K562 (cell line): ENCODE data around the gene RNF186. TPM values are rescaled to one million over a fixed set of nuclear protein-coding genes. Genes with fewer than 3 reads are reported as not detected.

ENCODE experiments used
- ATAC-seq: fragments of 200-7000 bp; cut with Tn5 transposase; 3 replicates; pipeline ENCODE4 v1.9.1; 2020; ENCODE audit warnings: moderate library complexity
- BruUV-seq: library from RNA; stranded (reverse); fragments of 400-500 nt; replicated peaks from 2 replicates; lab custom pipeline; 2021; lab: Mats Ljungman, UMichigan
- CTCF ChIA-PET: fragments of 300-600 bp; formaldehyde crosslinking; extraction: SDS; loops from one replicate; lab custom pipeline; 2021; ENCODE audit warnings: low intra/inter-chr PET ratio; lab: Yijun Ruan, JAX
- POLR2A ChIA-PET: fragments of 300-600, 350-650 bp; sonication (Branson Sonifier 250); formaldehyde crosslinking; extraction: SDS; loops from one replicate; lab custom pipeline; 2021; ENCODE audit warnings: antibody characterized with exemption, inconsistent platforms; lab: Yijun Ruan, JAX
- DNase-seq, 4 experiments: peaks; one replicate each; pipeline versions ENCODE4 v3.0.0 to v3.0.0-alpha.2; 2011 to 2018; ENCODE audit warnings: low spot score in 3 of 4, mixed read lengths in 3 of 4; ENCODE audit errors: extremely low read depth in 1 of 4
- FAIRE-seq: peaks from 2 replicates; lab custom pipeline; 2011; peaks lifted over from hg19 to GRCh38; lab: Jason Lieb, UNC
- H2AFZ ChIP-seq: 2 replicates; pipeline ENCODE4 v1.6.0; 2011; ENCODE audit warnings: low read depth, low read length, control low read depth, inconsistent platforms
- H3K27ac ChIP-seq: fragments of 200-600 bp; 3 replicates; pipeline ENCODE4 v1.8.0; 2011; ENCODE audit warnings: low read depth, mild to moderate bottlenecking, control low read depth, inconsistent platforms, low read length, moderate library complexity, mixed read lengths; ENCODE audit errors: extremely low read depth
- H3K27me3 ChIP-seq, 2 experiments: fragments of 300-600 bp in 1 of 2; 2 replicates in 1 of 2; 3 replicates in 1 of 2; pipeline versions ENCODE4 v1.6.0 to v1.8.0; 2011; ENCODE audit warnings: inconsistent platforms in 2 of 2, low read length in 2 of 2, mild to moderate bottlenecking in 1 of 2, mixed read lengths in 1 of 2, moderate library complexity in 1 of 2; ENCODE audit not compliant: control insufficient read depth in 2 of 2, insufficient read depth in 2 of 2
- H3K36me3 ChIP-seq: fragments of 300-600 bp; 3 replicates; pipeline ENCODE4 v1.8.0; 2011; ENCODE audit warnings: mild to moderate bottlenecking, low read length, inconsistent platforms; ENCODE audit not compliant: control insufficient read depth, insufficient read depth
- H3K4me1 ChIP-seq, 2 experiments: fragments of 200-600 bp in 1 of 2; replicated peaks in 1 of 2; 2 replicates in 1 of 2; 3 replicates in 1 of 2; pipeline versions ENCODE4 v1.5.1 to v1.8.0; 2011; ENCODE audit warnings: inconsistent platforms in 2 of 2, low read length in 2 of 2, mild to moderate bottlenecking in 1 of 2, mixed read lengths in 1 of 2, moderate library complexity in 1 of 2; ENCODE audit not compliant: control insufficient read depth in 2 of 2, insufficient read depth in 2 of 2
- H3K4me2 ChIP-seq: 2 replicates; pipeline ENCODE4 v1.6.1; 2011; ENCODE audit warnings: low read length, control low read depth, inconsistent platforms, mixed read lengths; ENCODE audit not compliant: insufficient read depth
- H3K4me3 ChIP-seq: fragments of 200-600 bp; sonication (generic), shearing (Covaris generic); 2 replicates; pipeline ENCODE4 v1.5.1; 2016; ENCODE audit warnings: control low read depth, inconsistent platforms
- H3K79me2 ChIP-seq: fragments of 200-600 bp; 3 replicates; pipeline ENCODE4 v1.8.0; 2011; ENCODE audit warnings: low read length, inconsistent platforms; ENCODE audit not compliant: control insufficient read depth, insufficient read depth
- H3K9ac ChIP-seq, 2 experiments: 2 replicates each; pipeline versions ENCODE4 v1.6.0 to v1.6.1; 2011; ENCODE audit warnings: low read depth in 2 of 2, low read length in 2 of 2, control low read depth in 1 of 2, inconsistent platforms in 1 of 2, mild to moderate bottlenecking in 1 of 2, mixed read lengths in 1 of 2; ENCODE audit not compliant: insufficient read depth in 1 of 2
- H3K9me1 ChIP-seq: one replicate; pipeline ENCODE4 v1.6.0; 2011; ENCODE audit warnings: inconsistent platforms, mild to moderate bottlenecking, low read length, moderate library complexity; ENCODE audit not compliant: control insufficient read depth, insufficient read depth
- H3K9me3 ChIP-seq: replicated peaks from 2 replicates; pipeline ENCODE4 v1.5.1; 2011; ENCODE audit warnings: low read depth, low read length, inconsistent platforms; ENCODE audit not compliant: control insufficient read depth, insufficient read depth
- H4K20me1 ChIP-seq: replicated peaks from 2 replicates; pipeline ENCODE4 v1.6.1; 2011; ENCODE audit warnings: low read length, inconsistent platforms, mixed read lengths; ENCODE audit not compliant: control insufficient read depth, insufficient read depth
- ARHGAP35 ChIP-seq: fragments of 450-650 bp; IDR thresholded peaks from 2 replicates; pipeline ENCODE4 v1.6.1; 2018; ENCODE audit not compliant: partially characterized antibody
- E4F1 ChIP-seq: fragments of 250-450 bp; sonication (Bioruptor Pico); IDR thresholded peaks from 2 replicates; pipeline ENCODE4 v1.5.0; 2021; ENCODE audit warnings: mild to moderate bottlenecking, borderline replicate concordance
- HLTF ChIP-seq: fragments of 450-650 bp; IDR thresholded peaks from 2 replicates; pipeline ENCODE4 v1.6.1; 2016
- HNRNPK ChIP-seq: fragments of 200-400 bp; formaldehyde crosslinking; IDR thresholded peaks from one replicate; pipeline ENCODE4 v1.6.1; 2018; ENCODE audit warnings: mild to moderate bottlenecking, low read depth, low read length; ENCODE audit not compliant: poor library complexity, severe bottlenecking
- HNRNPUL1 ChIP-seq: fragments of 200-400 bp; formaldehyde crosslinking; IDR thresholded peaks from 2 replicates; pipeline ENCODE4 v1.6.1; 2017; ENCODE audit warnings: low read length
- NCOA6 ChIP-seq: fragments of 450-650 bp; IDR thresholded peaks from 2 replicates; pipeline ENCODE4 v1.6.1; 2017; ENCODE audit warnings: mild to moderate bottlenecking
- NFATC3 ChIP-seq: fragments of 450-650 bp; IDR thresholded peaks from 2 replicates; pipeline ENCODE4 v1.6.1; 2017; ENCODE audit warnings: mild to moderate bottlenecking
- SPI1 ChIP-seq: IDR thresholded peaks from 2 replicates; pipeline ENCODE4 v1.6.1; 2011; ENCODE audit warnings: low read depth, low read length, control low read depth, borderline replicate concordance
- TEAD4 ChIP-seq, 2 experiments: sonication (generic) in 1 of 2; formaldehyde crosslinking in 1 of 2; IDR thresholded peaks; 2 replicates each; pipeline versions ENCODE4 v1.6.1 to v1.8.0; 2012 to 2022; ENCODE audit warnings: borderline replicate concordance in 1 of 2, inconsistent platforms in 1 of 2, low read length in 1 of 2, mild to moderate bottlenecking in 1 of 2, missing genetic modification reagents in 1 of 2
- THRAP3 ChIP-seq: fragments of 450-650 bp; IDR thresholded peaks from 2 replicates; pipeline ENCODE4 v1.6.1; 2016; ENCODE audit warnings: mild to moderate bottlenecking, inconsistent platforms, borderline replicate concordance
- ZNF174 ChIP-seq: fragments of 250-450 bp; sonication (Bioruptor Pico); IDR thresholded peaks from 2 replicates; pipeline ENCODE4 v1.4.0; 2020; ENCODE audit warnings: mild to moderate bottlenecking
- ZNF655 ChIP-seq: fragments of 250-450 bp; sonication (Bioruptor Pico); IDR thresholded peaks from 2 replicates; pipeline ENCODE4 v1.5.0; 2021
- WGBS: fragments of 100-300 bp; shearing (Covaris generic); methylation state at CpG from one replicate; pipeline ENCODE4 v1.1.6; 2016; ENCODE audit warnings: low coverage, mixed read lengths; ENCODE audit not compliant: insufficient coverage; ENCODE audit errors: missing lambda C conversion rate; 5-methylcytosine and 5-hydroxymethylcytosine counted together
- in situ Hi-C: fragments of 300-500 bp; cut with MboI; formaldehyde crosslinking; loops from 4 replicates; pipeline ENCODE4 v1.15.0; 2018; ENCODE audit warnings: inconsistent platforms, mixed read lengths
- intact Hi-C: fragments of 100-400 bp; cut with micrococcal nuclease; formaldehyde crosslinking; loops from 2 replicates; pipeline ENCODE4 v1.14.2; 2022
- polyA plus RNA-seq, 8 experiments: library from polyadenylated mRNA; depleted of rRNA in 4 of 8; stranded (reverse) in 5 of 8; unstranded in 3 of 8; fragments of >200 nt; fragmentation: Nextera tagmentation in 2 of 8; fragmentation: Illumina TruSeq in 1 of 8; extraction: Ambion mirVana in 2 of 8; extraction: Trizol in 1 of 8; gene quantifications; 2 replicates each; pipeline versions ENCODE4 v1.2.1 to v1.2.3, GENCODE V29; 2011 to 2014; ENCODE audit warnings: inconsistent platforms in 1 of 8, missing spikeins in 1 of 8
- total RNA-seq, 7 experiments: library from RNA; depleted of rRNA in 6 of 7; stranded (reverse); fragments of >200 nt in 6 of 7; fragmentation: Illumina TruSeq in 2 of 7; extraction: Trizol in 2 of 7; gene quantifications; 2 replicates each; pipeline versions ENCODE4 v1.2.1 to v1.2.3, GENCODE V29; 2011 to 2021; ENCODE audit warnings: low replicate concordance in 1 of 7
- TF ChIP-seq, protein P1 (sequence below), 2 experiments: fragments of 450-650 bp in 1 of 2; sonication (generic) in 1 of 2; formaldehyde crosslinking in 1 of 2; IDR thresholded peaks in 1 of 2; conservative IDR thresholded peaks in 1 of 2; 2 replicates each; pipeline versions ENCODE4 v1.6.1 to v1.8.1; 2016 to 2023; ENCODE audit warnings: mild to moderate bottlenecking in 2 of 2, moderate library complexity in 2 of 2, inconsistent platforms in 1 of 2, missing genetic modification reagents in 1 of 2
- TF ChIP-seq, protein P2 (sequence below): fragments of 200-800 bp; sonication (Bioruptor generic); IDR thresholded peaks from 2 replicates; pipeline ENCODE4 v1.6.1; 2017; ENCODE audit warnings: missing genetic modification characterization, missing compliant biosample characterization

Gene RNF186
- total and polyA plus RNA-seq, 9 of the 15 experiments (the other 6 are each of a cell fraction or from before 2014, with no cell fraction given) = not detected

- TF ChIP-seq, protein P1, sequence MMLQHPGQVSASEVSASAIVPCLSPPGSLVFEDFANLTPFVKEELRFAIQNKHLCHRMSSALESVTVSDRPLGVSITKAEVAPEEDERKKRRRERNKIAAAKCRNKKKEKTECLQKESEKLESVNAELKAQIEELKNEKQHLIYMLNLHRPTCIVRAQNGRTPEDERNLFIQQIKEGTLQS (IDR thresholded peaks at IDR 0.05) = peak; percentile 87
- TF ChIP-seq, protein P1 (CRISPR knock-in tag; conservative IDR thresholded peaks at IDR 0.05) = no peak
- TF ChIP-seq SPI1 (0 out of 2 replicates have a peak, but pooled peaks have one; percentile 7), THRAP3 (no peak)
Observed at GRCh38 chr1:19861034-19861433, 46.0 kb upstream of the RNF186 start (continued).

- H2AFZ ChIP-seq = no peak overlapping the region
- FAIRE-seq = no peak
- ATAC-seq = no peak
- no peaks in the 10 kb centered on the region; the same call in 1 of the 2 replicates for H4K20me1 ChIP-seq
- no peak overlapping the region for H3K27ac ChIP-seq
- ChIA-PET CTCF (no interaction called here), POLR2A (no interaction called here)
- no peaks in the 10 kb centered on the region for H3K36me3 ChIP-seq
- no peak overlapping the region for H3K4me3 ChIP-seq
- no peak overlapping the region for H3K9ac ChIP-seq
- BruUV-seq = no TSS peak
- H3K9me3 ChIP-seq = no peaks in the 10 kb centered on the region; the same call in 1 of the 2 replicates
- peaks cover 2 to 9% of the 10 kb centered on the region in 2 experiments; a peak in 3 of 5 replicates for H3K27me3 ChIP-seq
- H3K9me1 ChIP-seq = no peaks in the 10 kb centered on the region
- DNase-seq = no peak
- in situ Hi-C loops (no loop called here), intact Hi-C loops (no loop called here)
- H3K4me1 ChIP-seq = peaks cover 0 to 13% of the 10 kb centered on the region in 2 experiments; a peak in 2 of 5 replicates
- H3K79me2 ChIP-seq = no peaks in the 10 kb centered on the region
- 0% methylated on average over 2 of the region's 2 CpGs for WGBS
- no peak overlapping the region for H3K4me2 ChIP-seq
- TF ChIP-seq HNRNPUL1 = no peak
- TF ChIP-seq ZNF174 = no peak
- TF ChIP-seq E4F1 = no peak
- TF ChIP-seq, protein P2, sequence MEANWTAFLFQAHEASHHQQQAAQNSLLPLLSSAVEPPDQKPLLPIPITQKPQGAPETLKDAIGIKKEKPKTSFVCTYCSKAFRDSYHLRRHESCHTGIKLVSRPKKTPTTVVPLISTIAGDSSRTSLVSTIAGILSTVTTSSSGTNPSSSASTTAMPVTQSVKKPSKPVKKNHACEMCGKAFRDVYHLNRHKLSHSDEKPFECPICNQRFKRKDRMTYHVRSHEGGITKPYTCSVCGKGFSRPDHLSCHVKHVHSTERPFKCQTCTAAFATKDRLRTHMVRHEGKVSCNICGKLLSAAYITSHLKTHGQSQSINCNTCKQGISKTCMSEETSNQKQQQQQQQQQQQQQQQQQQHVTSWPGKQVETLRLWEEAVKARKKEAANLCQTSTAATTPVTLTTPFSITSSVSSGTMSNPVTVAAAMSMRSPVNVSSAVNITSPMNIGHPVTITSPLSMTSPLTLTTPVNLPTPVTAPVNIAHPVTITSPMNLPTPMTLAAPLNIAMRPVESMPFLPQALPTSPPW (CRISPR knock-in tag) = no peak
- no peak for TF ChIP-seq ARHGAP35
- TF ChIP-seq TEAD4 (IDR thresholded peaks at IDR 0.05; ENCODE audit: low read length) = no peak
- no peak for TF ChIP-seq TEAD4 (CRISPR knock-in tag; IDR thresholded peaks at IDR 0.05; ENCODE audit: borderline replicate concordance)
- no peak for TF ChIP-seq ZNF655 (CRISPR knock-in tag)
- TF ChIP-seq HNRNPK = no peak
- no peak for TF ChIP-seq NFATC3
- no peak for TF ChIP-seq HLTF
- TF ChIP-seq NCOA6 = no peak
Observed at GRCh38 chr1:19860418-19860817, 45.3 kb upstream of the RNF186 start.
